GM10847 (cell line): ENCODE measurements around the gene TRPM2.

ENCODE experiments used
- POLR2A ChIP-seq: IDR thresholded peaks from 2 replicates; pipeline ENCODE4 v1.6.1; 2011; ENCODE audit not compliant: insufficient read length; ENCODE audit errors: extremely low read depth

Gene TRPM2

GRCh38 chr21:44399955-44400790, 46.8 kb downstream of the TRPM2 start:
- no peak for TF ChIP-seq POLR2A

DNA sequence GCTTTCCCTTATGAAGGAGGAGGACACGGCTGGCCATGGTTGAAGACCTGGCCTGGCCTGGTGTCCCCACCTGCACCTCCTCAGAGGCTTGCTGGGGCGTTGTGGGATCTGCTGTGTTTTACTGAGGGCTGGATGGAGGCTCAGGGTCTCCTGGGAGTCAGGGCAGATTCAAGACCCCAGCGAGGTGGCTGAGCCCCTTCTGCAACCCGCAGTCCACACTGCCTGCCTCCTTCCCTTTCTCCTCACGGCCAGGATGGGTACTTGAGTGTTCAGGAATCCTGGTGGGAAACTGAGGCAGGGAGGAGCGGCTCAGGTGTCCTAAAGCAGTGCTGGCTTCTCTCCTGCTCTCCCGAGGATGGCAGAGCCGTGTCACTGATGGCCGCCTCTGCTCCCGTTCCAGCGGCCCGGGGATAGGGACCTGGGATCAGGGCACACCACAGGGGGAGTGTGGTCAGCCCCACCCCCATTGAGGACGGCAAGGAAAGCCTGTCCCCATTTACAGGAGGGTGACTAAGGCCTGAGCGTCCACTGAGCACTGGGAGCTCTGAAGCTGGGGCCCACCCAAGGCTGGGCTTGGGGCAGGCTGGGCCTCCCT, 47.5 kb downstream of the TRPM2 start:
- TF ChIP-seq POLR2A, result no peak

GRCh38 chr21:44401386-44402160, 48.2 kb downstream of the TRPM2 start:
- TF ChIP-seq POLR2A, result no peak

DNA sequence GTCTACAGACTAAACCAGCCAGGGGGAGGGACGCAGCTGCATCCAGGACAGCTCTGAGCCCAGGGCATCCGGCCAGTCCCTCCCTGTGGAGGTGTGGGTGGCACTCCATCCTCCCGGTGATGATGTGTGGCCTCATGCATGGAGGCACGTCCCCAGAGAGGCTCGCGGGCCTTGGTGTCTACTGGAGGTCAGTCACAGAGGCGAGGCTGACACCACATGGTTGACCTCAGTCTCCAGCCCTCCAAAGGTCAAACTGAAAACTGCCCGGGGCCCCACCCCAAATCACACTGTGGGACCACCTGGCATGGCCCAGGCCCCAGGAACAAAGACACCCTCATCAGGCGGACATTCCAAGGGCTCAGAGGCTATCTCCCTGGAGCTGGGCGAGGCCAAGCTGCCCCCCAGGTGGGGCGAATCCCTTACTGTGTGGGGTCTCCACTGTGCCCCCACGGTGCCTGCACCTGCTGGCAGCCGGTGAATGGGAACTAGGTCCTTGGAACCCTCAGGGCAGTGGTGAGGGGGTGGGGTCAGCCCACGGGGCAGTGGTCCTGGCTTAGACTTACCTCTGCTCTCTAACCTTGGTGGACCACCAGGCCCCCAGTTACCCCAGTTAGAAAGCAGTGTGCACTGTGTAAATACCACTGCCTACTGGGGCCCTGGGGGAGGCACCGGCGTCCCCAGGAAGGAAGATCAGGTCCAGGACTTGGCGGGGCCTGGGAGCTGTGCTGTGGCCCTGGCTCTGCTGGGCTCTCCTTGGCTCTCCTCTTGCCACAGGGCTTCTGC, 49.1 kb downstream of the TRPM2 start:
- TF ChIP-seq POLR2A, result no peak

GRCh38 chr21:44403106-44404020, 49.9 kb downstream of the TRPM2 start:
- no peak for TF ChIP-seq POLR2A

- TF ChIP-seq POLR2A, result no peak
These were observed 51.9 kb downstream of the TRPM2 start for GRCh38 chr21:44405091-44405947.

- TF ChIP-seq POLR2A, result no peak
These were observed 52.8 kb downstream of the TRPM2 start for GRCh38 chr21:44405948-44406872.

DNA sequence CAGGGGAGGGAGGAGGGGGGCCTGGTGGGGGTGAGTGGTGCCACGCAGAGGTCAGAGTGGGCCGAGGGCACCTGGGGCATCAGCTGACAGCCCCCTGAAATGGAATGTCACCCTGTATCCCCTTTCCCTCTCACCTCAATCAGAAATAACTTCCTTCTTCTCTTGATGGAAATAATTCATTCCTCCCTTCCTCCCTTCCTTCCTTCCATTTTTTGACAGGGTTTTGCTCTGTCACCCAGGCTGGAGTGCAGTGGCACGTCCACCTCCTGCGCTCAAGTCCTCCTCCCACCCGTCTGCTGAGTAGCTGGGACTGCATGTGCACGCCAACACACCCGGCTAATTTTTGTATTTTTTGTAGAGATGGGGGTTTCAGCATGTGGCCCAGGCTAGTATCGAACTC, 53.5 kb downstream of the TRPM2 start:
- TF ChIP-seq POLR2A, result no peak

GRCh38 chr21:44407493-44407892, 54.1 kb downstream of the TRPM2 start:
- no peak for TF ChIP-seq POLR2A

DNA sequence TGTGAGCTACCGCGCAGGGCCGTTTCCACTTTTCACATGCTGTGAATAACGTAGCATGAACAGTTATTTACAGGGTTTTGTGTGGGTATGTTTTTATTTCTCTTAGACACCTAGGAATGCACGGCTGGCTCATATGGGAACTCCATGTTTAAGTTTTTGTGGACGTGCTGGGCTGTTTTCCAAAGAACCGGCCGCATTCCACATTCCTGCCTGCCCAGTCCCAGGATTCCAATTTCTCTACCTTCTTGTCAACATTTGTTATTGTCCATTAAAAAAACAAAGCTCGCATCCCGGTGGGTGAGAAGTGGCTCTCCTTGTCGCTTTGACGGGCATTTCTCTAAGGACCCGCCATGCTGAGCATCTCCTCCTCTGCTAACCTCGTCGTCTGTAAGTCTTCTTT, 54.8 kb downstream of the TRPM2 start:
- TF ChIP-seq POLR2A, result no peak

- TF ChIP-seq POLR2A, result no peak
These were observed 60.3 kb downstream of the TRPM2 start for GRCh38 chr21:44413566-44414290.
